LNCaP clone FGC (cell line): ENCODE results near the gene PPIL4.

Source experiments
- DNase-seq: peaks from one replicate; pipeline ENCODE4 v3.0.0-alpha.2; 2011; ENCODE audit warnings: low read depth
- H3K4me3 ChIP-seq: 2 replicates; pipeline ENCODE4 v1.5.1; 2011; ENCODE audit warnings: mild to moderate bottlenecking, low read depth, low read length, control low read depth
- CTCF ChIP-seq: IDR thresholded peaks from 2 replicates; pipeline ENCODE4 v1.5.1; 2012; ENCODE audit warnings: mild to moderate bottlenecking; ENCODE audit not compliant: control insufficient read depth, insufficient read depth; ENCODE audit errors: extremely low read depth

PPIL4 gene

GRCh38 chr6:149483849-149484655 is 61.8 kb downstream of the PPIL4 start:
- no peak for DNase-seq
- no peak overlapping the region for H3K4me3 ChIP-seq
- no peak for TF ChIP-seq CTCF

GRCh38 chr6:149483334-149483725 is 62.5 kb downstream of the PPIL4 start:
- TF ChIP-seq CTCF, result no peak
- H3K4me3 ChIP-seq, result no peak overlapping the region
- no peak for DNase-seq

- no peak for TF ChIP-seq CTCF
- DNase-seq, result no peak
- H3K4me3 ChIP-seq, result no peak overlapping the region
These were observed 63.1 kb downstream of the PPIL4 start for GRCh38 chr6:149482545-149483333.

GRCh38 chr6:149480502-149481280 is 65.2 kb downstream of the PPIL4 start:
- no peak for TF ChIP-seq CTCF
- no peak for DNase-seq
- H3K4me3 ChIP-seq, result no peak overlapping the region

GRCh38 chr6:149478631-149479314 is 67.1 kb downstream of the PPIL4 start:
- H3K4me3 ChIP-seq, result no peak overlapping the region
- no peak for TF ChIP-seq CTCF
- no peak for DNase-seq

- TF ChIP-seq CTCF, result no peak
- H3K4me3 ChIP-seq, result no peak overlapping the region
- no peak for DNase-seq
These were observed 68.3 kb downstream of the PPIL4 start for GRCh38 chr6:149477544-149477943.
